Measurements from ENCODE around the gene PTCHD1. TPM values are rescaled to one million over a fixed set of nuclear protein-coding genes. Genes with fewer than 3 reads are reported as not detected.

PTCHD1 gene
- total RNA-seq, 4 donors from 2014 or later, result 0.22 to 1.7 (median 0.41) TPM

DNA sequence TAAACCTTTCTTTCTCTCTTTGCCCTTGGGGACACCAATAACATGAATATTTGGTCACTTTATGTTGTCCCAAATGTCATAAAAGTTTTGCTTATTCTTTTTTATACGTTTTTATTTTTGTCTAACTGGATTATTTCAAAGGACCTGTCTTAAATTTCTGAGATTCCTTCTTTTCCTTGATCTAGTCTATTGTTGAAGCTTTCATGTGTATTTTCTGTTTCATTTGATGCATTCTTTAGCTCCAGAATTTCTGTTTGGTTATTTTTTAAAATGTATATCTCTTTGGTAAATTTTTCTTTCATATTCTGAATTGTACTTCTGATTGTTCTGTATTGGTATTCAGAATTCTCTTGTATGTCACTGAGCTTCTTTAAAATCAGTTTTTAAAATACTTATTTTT is 88.3 kb downstream of the PTCHD1 start:
- H3K36me3 ChIP-seq, result no peaks in the 10 kb centered on the region
- no peaks in the 10 kb centered on the region for H3K9me3 ChIP-seq
- H3K4me1 ChIP-seq, result no peaks in the 10 kb centered on the region
- intact Hi-C loops (cut with DNase I), result no loop called here
- no peaks in the 10 kb centered on the region for H3K27me3 ChIP-seq
- DNase-seq, result no peak
- no peak for TF ChIP-seq POLR2A (IDR thresholded peaks at IDR 0.05)
- TF ChIP-seq, protein P1, sequence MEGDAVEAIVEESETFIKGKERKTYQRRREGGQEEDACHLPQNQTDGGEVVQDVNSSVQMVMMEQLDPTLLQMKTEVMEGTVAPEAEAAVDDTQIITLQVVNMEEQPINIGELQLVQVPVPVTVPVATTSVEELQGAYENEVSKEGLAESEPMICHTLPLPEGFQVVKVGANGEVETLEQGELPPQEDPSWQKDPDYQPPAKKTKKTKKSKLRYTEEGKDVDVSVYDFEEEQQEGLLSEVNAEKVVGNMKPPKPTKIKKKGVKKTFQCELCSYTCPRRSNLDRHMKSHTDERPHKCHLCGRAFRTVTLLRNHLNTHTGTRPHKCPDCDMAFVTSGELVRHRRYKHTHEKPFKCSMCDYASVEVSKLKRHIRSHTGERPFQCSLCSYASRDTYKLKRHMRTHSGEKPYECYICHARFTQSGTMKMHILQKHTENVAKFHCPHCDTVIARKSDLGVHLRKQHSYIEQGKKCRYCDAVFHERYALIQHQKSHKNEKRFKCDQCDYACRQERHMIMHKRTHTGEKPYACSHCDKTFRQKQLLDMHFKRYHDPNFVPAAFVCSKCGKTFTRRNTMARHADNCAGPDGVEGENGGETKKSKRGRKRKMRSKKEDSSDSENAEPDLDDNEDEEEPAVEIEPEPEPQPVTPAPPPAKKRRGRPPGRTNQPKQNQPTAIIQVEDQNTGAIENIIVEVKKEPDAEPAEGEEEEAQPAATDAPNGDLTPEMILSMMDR (IDR thresholded peaks at IDR 0.05), result no peak
- 48 to 75% methylated on average over 1 of the region's 1 CpG for WGBS, 2 donors
- no peak overlapping the region for H3K27ac ChIP-seq
- H3K4me3 ChIP-seq, result no peak overlapping the region

DNA sequence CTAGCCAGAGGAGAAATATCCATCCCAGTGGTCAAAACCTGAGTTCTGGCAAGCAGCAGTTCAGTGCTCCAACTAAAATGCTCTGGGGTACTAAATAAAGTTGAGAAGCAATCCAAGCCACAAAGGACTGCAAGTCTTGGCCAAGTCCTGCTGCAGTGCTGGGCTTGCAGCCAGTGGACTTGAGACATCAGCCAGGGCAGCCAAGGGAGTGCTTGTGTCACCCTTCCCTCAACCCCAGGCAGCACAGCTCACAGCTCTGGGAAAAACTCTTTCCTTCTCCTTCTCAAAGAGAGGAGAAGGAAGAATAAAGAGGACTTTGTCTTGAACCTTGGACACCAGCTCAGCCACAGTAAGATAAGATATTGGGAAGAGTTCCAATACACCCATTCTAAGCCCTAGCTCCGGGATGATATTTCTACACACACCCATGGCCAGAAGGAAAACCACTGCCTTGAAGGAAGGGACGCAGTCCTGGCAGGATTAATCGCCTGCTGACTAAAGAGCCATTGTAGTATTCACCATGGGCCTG is 99.8 kb downstream of the PTCHD1 start:
- WGBS, 2 donors, result 36% methylated on average over 3 of the region's 3 CpGs; no CpG with 5 or more reads in 1 of the 2 donors
- TF ChIP-seq POLR2A (IDR thresholded peaks at IDR 0.05), result no peak
- TF ChIP-seq, protein P1 (IDR thresholded peaks at IDR 0.05), result no peak
- Histone ChIP-seq H3K27me3 (no peaks in the 10 kb centered on the region), H3K9me3 (no peaks in the 10 kb centered on the region), H3K36me3 (no peaks in the 10 kb centered on the region), H3K27ac (peak overlapping the region in 3 of 4 donors; percentile 28 to 60 (median 48)), H3K4me1 (peaks cover 0 to 18% (median 0%) of the 10 kb centered on the region in 3 donors), H3K4me3 (no peak overlapping the region)
- intact Hi-C loops (cut with DNase I), result no loop called here
- no peak for DNase-seq

DNA sequence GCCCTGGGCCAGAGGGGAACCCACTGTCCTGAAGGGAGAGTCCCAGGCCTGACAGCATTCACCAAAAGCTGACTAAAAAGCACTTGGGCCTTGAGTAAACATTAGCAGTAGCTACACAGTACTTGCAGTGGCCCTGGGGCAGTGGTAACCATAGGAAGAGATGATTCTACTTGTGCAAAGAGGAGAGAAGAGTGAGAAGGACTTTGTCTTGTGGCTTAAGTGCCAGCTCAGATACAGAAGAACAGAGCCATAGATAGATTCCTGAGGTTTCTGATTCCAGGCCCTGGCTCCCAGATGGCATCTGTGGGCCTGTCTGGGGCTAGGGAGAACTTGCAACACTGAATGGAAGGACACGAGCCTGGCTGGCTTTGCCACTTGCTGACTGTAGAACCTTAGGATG is 100.5 kb downstream of the PTCHD1 start:
- TF ChIP-seq POLR2A (IDR thresholded peaks at IDR 0.05), result no peak
- TF ChIP-seq, protein P1 (IDR thresholded peaks at IDR 0.05), result no peak
- no peak for DNase-seq
- no peak overlapping the region for H3K4me3 ChIP-seq
- 60% methylated on average over 1 of the region's 1 CpG; no CpG with 5 or more reads in 1 of the 2 donors for WGBS, 2 donors
- H3K36me3 ChIP-seq, result no peaks in the 10 kb centered on the region
- peak overlapping the region in 3 of 4 donors; percentile 28 to 60 (median 48) for H3K27ac ChIP-seq
- H3K4me1 ChIP-seq, result peaks cover 0 to 18% (median 0%) of the 10 kb centered on the region in 3 donors
- H3K9me3 ChIP-seq, result no peaks in the 10 kb centered on the region
- H3K27me3 ChIP-seq, result no peaks in the 10 kb centered on the region
- intact Hi-C loops (cut with DNase I), result no loop called here

DNA sequence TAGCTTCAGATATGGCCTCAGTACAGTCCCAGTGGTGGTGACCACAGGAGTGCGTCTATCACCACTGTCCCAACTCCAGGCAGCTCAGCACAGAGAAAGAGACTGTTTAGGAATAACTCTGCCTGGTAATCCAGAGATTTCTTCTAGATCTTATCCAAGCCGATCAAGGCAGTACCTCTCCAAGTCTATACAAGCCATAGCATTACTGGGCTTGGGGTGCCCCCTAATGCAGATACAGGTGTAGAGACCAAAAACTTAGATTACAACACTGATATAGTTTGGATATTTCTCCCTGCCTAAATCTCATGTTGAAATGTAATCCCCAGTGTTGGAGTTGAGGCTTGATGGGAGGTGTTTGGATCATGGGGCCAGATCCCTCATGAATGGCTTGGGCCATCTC is 100.9 kb downstream of the PTCHD1 start:
- DNase-seq, result no peak
- no peaks in the 10 kb centered on the region for H3K36me3 ChIP-seq
- no peaks in the 10 kb centered on the region for H3K9me3 ChIP-seq
- intact Hi-C loops (cut with DNase I), result no loop called here
- H3K4me1 ChIP-seq, result peaks cover 0 to 18% (median 0%) of the 10 kb centered on the region in 3 donors
- H3K27ac ChIP-seq, result peak overlapping the region in 1 of 4 donors; percentile 60
- no CpG with 5 or more reads among the region's 2 CpGs for WGBS, 2 donors
- no peak overlapping the region for H3K4me3 ChIP-seq
- no peak for TF ChIP-seq POLR2A (IDR thresholded peaks at IDR 0.05)
- TF ChIP-seq, protein P1 (IDR thresholded peaks at IDR 0.05), result no peak
- no peaks in the 10 kb centered on the region for H3K27me3 ChIP-seq

DNA sequence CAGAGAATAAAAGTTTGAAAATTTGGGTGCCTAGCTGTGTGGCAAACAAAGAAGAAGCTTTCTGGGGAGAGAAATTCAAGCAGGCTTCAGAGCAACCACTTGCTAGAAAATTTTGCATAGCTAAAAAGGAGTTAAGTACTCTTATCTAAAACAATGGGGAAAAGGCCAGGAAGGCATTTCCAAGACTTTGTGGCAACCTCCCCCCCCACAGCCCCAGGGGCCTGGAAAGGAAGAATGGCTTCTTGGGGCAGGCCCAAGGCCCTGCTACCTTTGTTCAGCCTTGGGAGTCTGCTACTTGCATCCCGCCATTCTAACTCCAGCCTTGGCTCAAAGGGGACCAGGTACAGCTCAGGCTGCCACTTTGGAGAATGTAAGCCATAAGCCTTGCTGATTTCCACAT is 102.2 kb downstream of the PTCHD1 start:
- Histone ChIP-seq H3K9me3 (no peaks in the 10 kb centered on the region), H3K27me3 (no peaks in the 10 kb centered on the region), H3K4me1 (peaks cover 0 to 18% (median 0%) of the 10 kb centered on the region in 3 donors), H3K4me3 (no peak overlapping the region), H3K36me3 (no peaks in the 10 kb centered on the region), H3K27ac (no peak overlapping the region)
- TF ChIP-seq, protein P1 (IDR thresholded peaks at IDR 0.05), result no peak
- no peak for DNase-seq
- intact Hi-C loops (cut with DNase I), result no loop called here
- 60% methylated on average over 1 of the region's 1 CpG; no CpG with 5 or more reads in 1 of the 2 donors for WGBS, 2 donors

Measured in esophagus squamous epithelium (tissue), 5 donors.